C4-2B (cell line): ENCODE measurements around the gene TENM4.

Source experiments
- H3K27ac ChIP-seq: fragments of 450-650 bp; 2 replicates; pipeline ENCODE4 v1.5.1; 2017
- ZFX ChIP-seq: fragments of 450-650 bp; IDR thresholded peaks from 2 replicates; pipeline ENCODE4 v1.6.1; 2017
- TF ChIP-seq, protein P1 (sequence below): fragments of 450-650 bp; conservative IDR thresholded peaks from 2 replicates; pipeline ENCODE4 v1.5.1; 2017; ENCODE audit warnings: mild to moderate bottlenecking

Gene TENM4

DNA sequence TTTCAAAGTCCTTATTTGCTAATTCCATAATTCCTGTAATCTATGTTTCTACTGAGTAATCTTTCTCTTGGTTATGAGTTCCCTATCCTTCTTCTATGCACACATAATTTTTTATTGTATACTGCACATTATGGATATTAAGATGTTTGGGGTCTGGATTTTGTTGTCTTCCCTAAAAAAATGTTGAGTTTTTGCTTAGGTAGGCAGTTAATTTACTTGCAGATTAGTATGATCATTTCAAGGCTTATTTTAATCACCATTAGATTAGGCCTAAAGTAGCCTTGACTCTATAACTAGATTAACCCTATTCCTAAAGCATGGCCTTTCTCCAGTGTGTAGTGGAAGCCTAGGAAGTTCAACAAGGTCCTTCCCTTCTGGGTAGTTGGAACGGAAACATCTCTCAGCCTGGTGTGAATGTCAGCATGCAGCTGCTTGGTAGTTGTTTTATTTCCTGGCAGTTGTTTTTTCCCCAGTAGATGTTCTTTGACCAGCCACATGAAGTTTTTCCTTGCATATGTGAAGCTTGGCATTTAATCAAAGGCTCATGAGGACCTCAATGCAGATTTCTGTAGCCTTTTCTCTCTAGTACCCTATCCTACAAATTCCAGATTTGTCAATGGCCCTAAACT, 446.9 kb downstream of the TENM4 start:
- no peak for TF ChIP-seq ZFX
- TF ChIP-seq, protein P1, sequence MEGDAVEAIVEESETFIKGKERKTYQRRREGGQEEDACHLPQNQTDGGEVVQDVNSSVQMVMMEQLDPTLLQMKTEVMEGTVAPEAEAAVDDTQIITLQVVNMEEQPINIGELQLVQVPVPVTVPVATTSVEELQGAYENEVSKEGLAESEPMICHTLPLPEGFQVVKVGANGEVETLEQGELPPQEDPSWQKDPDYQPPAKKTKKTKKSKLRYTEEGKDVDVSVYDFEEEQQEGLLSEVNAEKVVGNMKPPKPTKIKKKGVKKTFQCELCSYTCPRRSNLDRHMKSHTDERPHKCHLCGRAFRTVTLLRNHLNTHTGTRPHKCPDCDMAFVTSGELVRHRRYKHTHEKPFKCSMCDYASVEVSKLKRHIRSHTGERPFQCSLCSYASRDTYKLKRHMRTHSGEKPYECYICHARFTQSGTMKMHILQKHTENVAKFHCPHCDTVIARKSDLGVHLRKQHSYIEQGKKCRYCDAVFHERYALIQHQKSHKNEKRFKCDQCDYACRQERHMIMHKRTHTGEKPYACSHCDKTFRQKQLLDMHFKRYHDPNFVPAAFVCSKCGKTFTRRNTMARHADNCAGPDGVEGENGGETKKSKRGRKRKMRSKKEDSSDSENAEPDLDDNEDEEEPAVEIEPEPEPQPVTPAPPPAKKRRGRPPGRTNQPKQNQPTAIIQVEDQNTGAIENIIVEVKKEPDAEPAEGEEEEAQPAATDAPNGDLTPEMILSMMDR = no peak
- no peak overlapping the region for H3K27ac ChIP-seq

DNA sequence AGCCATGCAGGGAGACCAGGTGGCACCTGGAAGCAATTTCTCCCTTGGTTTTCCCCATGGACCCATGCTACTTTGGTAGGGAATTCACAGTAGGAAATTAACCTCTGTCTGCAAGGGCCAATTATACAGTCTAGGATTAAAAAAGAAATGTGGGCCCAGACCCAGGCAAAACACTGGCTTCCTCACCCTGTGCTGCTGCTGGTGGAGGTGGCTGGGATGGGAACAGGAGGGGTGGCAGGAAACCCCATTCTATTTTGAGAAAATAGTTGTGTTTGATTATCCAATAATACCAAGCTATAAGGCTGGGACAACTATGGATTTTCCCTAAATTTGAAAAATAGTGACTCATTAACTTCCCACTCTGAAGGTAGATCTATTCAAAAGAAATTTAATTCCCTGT, 449.1 kb downstream of the TENM4 start:
- H3K27ac ChIP-seq = no peak overlapping the region
- no peak for TF ChIP-seq ZFX
- TF ChIP-seq, protein P1 = no peak

DNA sequence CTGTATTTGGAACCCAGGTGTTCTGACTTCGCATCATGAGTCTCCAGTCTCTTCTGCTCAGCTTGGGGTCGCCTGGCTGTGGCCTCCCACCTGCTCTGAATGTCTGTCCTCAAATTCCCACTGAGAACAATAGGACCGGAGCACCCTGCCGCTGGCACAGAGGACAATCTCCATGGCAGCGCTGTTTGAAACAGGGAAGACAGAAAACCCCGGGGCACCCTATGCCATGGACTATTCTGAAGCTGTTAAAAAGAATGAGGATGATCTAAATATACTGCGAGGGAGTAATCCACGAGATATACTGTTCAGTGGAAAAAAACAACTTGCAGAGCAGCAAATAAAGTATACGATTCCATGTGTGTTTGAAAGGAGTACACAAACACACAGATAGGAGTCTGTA, 450.6 kb downstream of the TENM4 start:
- TF ChIP-seq ZFX = no peak
- TF ChIP-seq, protein P1 = no peak
- no peak overlapping the region for H3K27ac ChIP-seq

DNA sequence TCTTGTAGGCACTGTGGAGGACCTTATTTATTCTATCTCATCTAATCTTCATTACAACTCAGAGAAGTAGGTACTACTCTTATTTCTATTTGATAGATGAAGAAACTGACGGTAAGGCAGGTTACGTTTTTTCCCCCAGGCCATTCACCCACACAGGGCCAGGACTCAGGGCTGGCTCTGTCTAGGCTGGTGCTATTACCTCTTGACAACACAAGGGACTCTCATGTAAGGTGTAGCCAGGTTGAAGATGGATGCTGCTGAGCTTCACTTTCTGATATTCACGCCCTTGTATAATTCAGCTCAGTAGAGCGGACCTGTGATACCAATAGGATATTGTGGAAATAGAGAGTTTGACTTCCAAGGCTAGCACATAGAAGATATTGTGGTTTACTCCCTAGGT, 453.1 kb downstream of the TENM4 start:
- H3K27ac ChIP-seq = no peak overlapping the region
- no peak for TF ChIP-seq ZFX
- TF ChIP-seq, protein P1 = no peak

DNA sequence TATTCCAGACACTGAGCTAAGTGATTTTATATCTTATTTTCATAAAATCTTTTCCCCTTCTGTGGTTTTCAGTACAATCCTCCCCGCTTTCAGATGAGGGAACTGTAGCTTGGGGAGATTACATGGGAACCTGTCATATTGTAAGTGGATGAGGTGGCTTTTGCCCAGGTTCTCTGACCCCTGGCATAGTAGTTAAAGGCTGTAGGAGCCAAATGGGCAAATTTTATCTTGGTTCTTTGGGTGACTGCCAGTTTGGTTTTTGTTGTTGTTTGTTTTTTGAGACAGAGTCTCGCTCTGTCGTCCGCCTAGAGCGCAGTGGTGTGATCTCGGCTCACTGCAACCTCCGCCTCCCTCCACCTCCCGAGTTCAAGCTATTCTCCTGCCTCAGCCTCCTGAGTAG, 454.5 kb downstream of the TENM4 start:
- TF ChIP-seq, protein P1 = no peak
- no peak for TF ChIP-seq ZFX
- H3K27ac ChIP-seq = no peak overlapping the region

DNA sequence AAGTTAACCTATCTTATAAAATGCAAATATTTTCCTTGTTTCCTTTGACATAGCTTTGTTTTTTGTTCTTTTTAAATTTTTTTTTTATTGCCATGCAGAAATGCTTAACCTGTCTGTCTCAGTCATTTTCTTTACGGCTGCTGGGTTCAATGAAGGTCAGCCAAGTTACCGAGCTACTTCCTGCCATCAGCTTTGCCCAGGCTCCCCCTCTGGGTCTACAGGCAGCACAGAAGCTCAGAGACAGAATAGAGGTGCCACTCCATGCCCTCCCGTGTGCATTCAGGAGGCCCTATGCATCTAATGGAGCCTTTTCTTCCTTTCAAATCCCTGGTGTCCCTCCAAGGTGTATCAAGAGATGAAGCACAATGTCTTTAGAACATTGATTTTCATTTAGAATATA, 455.2 kb downstream of the TENM4 start:
- no peak overlapping the region for H3K27ac ChIP-seq
- no peak for TF ChIP-seq ZFX

DNA sequence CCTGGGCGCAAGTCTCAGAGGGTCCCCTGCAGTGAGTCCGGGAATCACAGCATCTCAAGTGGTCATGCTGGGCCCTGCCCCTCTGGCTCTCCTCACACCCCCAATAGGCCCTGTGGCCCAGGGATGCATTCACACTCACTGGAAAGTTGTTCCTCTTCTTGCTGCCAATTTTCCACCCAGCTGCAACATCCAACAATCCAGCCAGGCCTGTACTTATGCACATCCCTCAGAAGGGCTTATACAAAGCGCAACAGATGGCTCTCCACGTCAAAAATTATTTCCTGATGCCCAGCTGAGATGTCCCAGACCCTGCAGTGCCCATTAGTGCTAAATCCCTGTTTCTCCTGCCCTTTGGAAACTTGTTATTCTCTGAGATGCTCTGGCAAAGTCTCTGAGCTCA, 458.4 kb downstream of the TENM4 start:
- TF ChIP-seq, protein P1 = no peak
- TF ChIP-seq ZFX = no peak
- no peak overlapping the region for H3K27ac ChIP-seq

DNA sequence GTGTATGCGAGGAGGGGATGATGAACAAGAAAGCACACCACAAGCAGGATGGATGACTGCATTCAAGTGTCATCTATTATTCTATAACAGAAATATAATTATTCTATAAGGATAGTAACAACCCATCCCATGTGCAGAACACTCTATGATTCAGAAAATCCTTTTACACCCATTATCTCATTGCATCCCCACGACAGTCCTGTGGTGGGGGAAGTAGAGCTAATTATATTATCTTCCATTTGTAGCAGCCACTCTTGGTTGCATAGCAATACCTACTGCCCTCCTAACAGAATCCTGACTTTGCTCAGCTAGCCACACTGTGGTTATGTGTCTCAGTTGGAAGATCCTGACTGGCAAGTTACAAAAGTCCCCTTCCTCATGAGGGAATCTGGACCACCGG, 459.7 kb downstream of the TENM4 start:
- no peak overlapping the region for H3K27ac ChIP-seq
- TF ChIP-seq, protein P1 = no peak
- TF ChIP-seq ZFX = no peak
